Measurements from ENCODE around the gene SP9. TPM values are rescaled to one million over a fixed set of nuclear protein-coding genes. Genes with fewer than 3 reads are reported as not detected.

The SP9 gene
- total and polyA plus RNA-seq, 10 donors = not detected

- Histone ChIP-seq H3K27ac (no peak overlapping the region), H3K4me3 (no peak overlapping the region), H3K4me1 (peaks cover 21 to 54% (median 48%) of the 10 kb centered on the region in 6 donors), H3K27me3 (replicated peaks in 1 of 7) (peaks cover 6 to 63% (median 57%) of the 10 kb centered on the region in 7 donors), H3K36me3 (peaks cover 9 to 35% (median 23%) of the 10 kb centered on the region in 6 donors), H3K9me3 (no peaks in the 10 kb centered on the region)
- intact Hi-C loops (cut with DNase I; ENCODE audit: low total_unique reads) = loop anchor here (5.0 kb wide), 1 partner anchor 943 kb away; no protein-coding TSS in a partner anchor
- DNase-seq = no peak
- TF ChIP-seq CTCF (IDR thresholded peaks at IDR 0.05 in 8 of 11, conservative IDR thresholded peaks at IDR 0.05 in 3 of 11) (peak in 4 of 11 experiments; percentile 16 to 35 (median 28)), POLR2AphosphoS5 (IDR thresholded peaks at IDR 0.05) (no peak)
- 27 to 34% (median 32%) methylated on average over 14 of the region's 14 CpGs for WGBS, 5 donors
Measured at GRCh38 chr2:174344716-174345461, 10.1 kb downstream of the SP9 start.

GRCh38 chr2:174350018-174350417 lies 15.3 kb downstream of the SP9 start:
- Histone ChIP-seq H3K4me1 (peaks cover 0 to 3% (median 0%) of the 10 kb centered on the region in 6 donors), H3K36me3 (peaks cover 9 to 74% (median 34%) of the 10 kb centered on the region in 6 donors), H3K27me3 (replicated peaks in 1 of 7) (peaks cover 0 to 11% (median 6%) of the 10 kb centered on the region in 7 donors), H3K4me3 (no peak overlapping the region), H3K9me3 (no peaks in the 10 kb centered on the region), H3K27ac (no peak overlapping the region)
- intact Hi-C loops (cut with DNase I; ENCODE audit: low total_unique reads) = no loop called here
- no peak for DNase-seq
- no peak for TF ChIP-seq POLR2A (IDR thresholded peaks at IDR 0.05)
- 86 to 91% (median 86%) methylated on average over 2 of the region's 2 CpGs for WGBS, 5 donors

- intact Hi-C loops (cut with DNase I; ENCODE audit: low total_unique reads) = no loop called here
- Histone ChIP-seq H3K4me3 (no peak overlapping the region), H3K9me3 (no peaks in the 10 kb centered on the region), H3K27ac (no peak overlapping the region), H3K4me1 (no peaks in the 10 kb centered on the region), H3K36me3 (peaks cover 9 to 78% (median 34%) of the 10 kb centered on the region in 6 donors), H3K27me3 (replicated peaks in 1 of 7) (peaks cover 0 to 5% (median under 1%) of the 10 kb centered on the region in 7 donors)
- 93 to 98% (median 95%) methylated on average over 2 of the region's 2 CpGs for WGBS, 5 donors
- no peak for TF ChIP-seq POLR2A (IDR thresholded peaks at IDR 0.05)
- TF ChIP-seq CTCF (IDR thresholded peaks at IDR 0.05 in 8 of 11, conservative IDR thresholded peaks at IDR 0.05 in 3 of 11) = no peak
- no peak for TF ChIP-seq POLR2AphosphoS5 (IDR thresholded peaks at IDR 0.05)
- no peak for DNase-seq
Measured at GRCh38 chr2:174350593-174351181, 15.9 kb downstream of the SP9 start.

- 96 to 100% (median 100%) methylated on average over 1 of the region's 1 CpG for WGBS, 5 donors
- DNase-seq = no peak
- no peak overlapping the region for H3K27ac ChIP-seq
- H3K4me3 ChIP-seq = no peak overlapping the region
- H3K27me3 ChIP-seq (replicated peaks in 1 of 7) = no peaks in the 10 kb centered on the region
- no peaks in the 10 kb centered on the region for H3K4me1 ChIP-seq
- intact Hi-C loops (cut with DNase I; ENCODE audit: low total_unique reads) = no loop called here
- H3K36me3 ChIP-seq = peaks cover 5 to 84% (median 31%) of the 10 kb centered on the region in 6 donors
- H3K9me3 ChIP-seq = no peaks in the 10 kb centered on the region
- TF ChIP-seq CTCF (IDR thresholded peaks at IDR 0.05 in 8 of 11, conservative IDR thresholded peaks at IDR 0.05 in 3 of 11) = no peak
- TF ChIP-seq POLR2AphosphoS5 (IDR thresholded peaks at IDR 0.05) = no peak
- no peak for TF ChIP-seq POLR2A (IDR thresholded peaks at IDR 0.05)
Measured at GRCh38 chr2:174353004-174353403, 18.2 kb downstream of the SP9 start.
